ENCODE measurements around the gene ARMC2. TPM values are rescaled to one million over a fixed set of nuclear protein-coding genes. Genes with fewer than 3 reads are reported as not detected.

The ARMC2 gene
- polyA plus RNA-seq, 3 donors, result 1.7 to 7.4 (median 3.5) TPM

- Histone ChIP-seq H3K4me1 (ENCODE audit: control insufficient read depth in 1 of 2, insufficient read depth in 2 of 2, low read length in 2 of 2) (peaks cover 3 to 12% of the 10 kb centered on the region in 2 donors), H3K27me3 (ENCODE audit: control insufficient read depth in 2 of 2, insufficient read depth in 2 of 2, low read length in 2 of 2) (no peaks in the 10 kb centered on the region), H3K27ac (ENCODE audit: low read depth in 1 of 2, low read length in 2 of 2) (no peak overlapping the region), H2AFZ (ENCODE audit: insufficient read depth, low read depth, low read length, poor library complexity, severe bottlenecking) (no peak overlapping the region), H3K36me3 (replicated peaks in 1 of 2; ENCODE audit: control insufficient read depth in 1 of 2, insufficient read depth in 2 of 2, low read length in 2 of 2) (no peaks in the 10 kb centered on the region), H3K9me3 (replicated peaks in 1 of 2; ENCODE audit: control insufficient read depth in 1 of 2, insufficient read depth in 1 of 2, low read length in 2 of 2) (no peaks in the 10 kb centered on the region), H3K79me2 (ENCODE audit: insufficient read depth, low read length) (no peaks in the 10 kb centered on the region), H3K9ac (ENCODE audit: insufficient read depth, low read length, poor library complexity, severe bottlenecking) (no peak overlapping the region), H3K4me2 (replicated peaks; ENCODE audit: extremely low read depth, low read length, poor library complexity, severe bottlenecking) (no peak overlapping the region), H4K20me1 (ENCODE audit: insufficient read depth, low read length) (no peaks in the 10 kb centered on the region), H3K4me3 (replicated peaks in 1 of 3; ENCODE audit: low read depth in 2 of 3, low read length in 3 of 3) (no peak overlapping the region)
- Mint-ChIP-seq H3K9me3 (peaks cover 0 to 2% (median 0%) of the 10 kb centered on the region in 7 donors), H3K27me3 (ENCODE audit: low read depth in 3 of 3) (peaks cover 1 to 8% (median 5%) of the 10 kb centered on the region in 3 donors), H3K4me3 (no peak overlapping the region), H3K4me1 (peaks cover 9% of the 10 kb centered on the region), H3K27ac (no peak overlapping the region), H3K36me3 (no peaks in the 10 kb centered on the region)
- intact Hi-C loops (cut with micrococcal nuclease), result no loop called here
- 97% methylated on average over 5 of the region's 6 CpGs for WGBS (ENCODE audit: insufficient coverage)
- TF ChIP-seq, protein P1, sequence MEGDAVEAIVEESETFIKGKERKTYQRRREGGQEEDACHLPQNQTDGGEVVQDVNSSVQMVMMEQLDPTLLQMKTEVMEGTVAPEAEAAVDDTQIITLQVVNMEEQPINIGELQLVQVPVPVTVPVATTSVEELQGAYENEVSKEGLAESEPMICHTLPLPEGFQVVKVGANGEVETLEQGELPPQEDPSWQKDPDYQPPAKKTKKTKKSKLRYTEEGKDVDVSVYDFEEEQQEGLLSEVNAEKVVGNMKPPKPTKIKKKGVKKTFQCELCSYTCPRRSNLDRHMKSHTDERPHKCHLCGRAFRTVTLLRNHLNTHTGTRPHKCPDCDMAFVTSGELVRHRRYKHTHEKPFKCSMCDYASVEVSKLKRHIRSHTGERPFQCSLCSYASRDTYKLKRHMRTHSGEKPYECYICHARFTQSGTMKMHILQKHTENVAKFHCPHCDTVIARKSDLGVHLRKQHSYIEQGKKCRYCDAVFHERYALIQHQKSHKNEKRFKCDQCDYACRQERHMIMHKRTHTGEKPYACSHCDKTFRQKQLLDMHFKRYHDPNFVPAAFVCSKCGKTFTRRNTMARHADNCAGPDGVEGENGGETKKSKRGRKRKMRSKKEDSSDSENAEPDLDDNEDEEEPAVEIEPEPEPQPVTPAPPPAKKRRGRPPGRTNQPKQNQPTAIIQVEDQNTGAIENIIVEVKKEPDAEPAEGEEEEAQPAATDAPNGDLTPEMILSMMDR (IDR thresholded peaks at IDR 0.05), result no peak
- DNase-seq, result no peak
Measured at GRCh38 chr6:108916026-108916686, 67.9 kb downstream of the ARMC2 start.

GRCh38 chr6:108920751-108921150 lies 72.5 kb downstream of the ARMC2 start:
- no peak overlapping the region for H3K4me3 ChIP-seq (replicated peaks in 1 of 3; ENCODE audit: low read depth in 2 of 3, low read length in 3 of 3)
- H3K4me1 ChIP-seq (ENCODE audit: control insufficient read depth in 1 of 2, insufficient read depth in 2 of 2, low read length in 2 of 2), result peaks cover 16 to 26% of the 10 kb centered on the region in 2 donors
- peaks cover 0 to 4% of the 10 kb centered on the region in 2 donors for H3K36me3 Mint-ChIP-seq
- no CpG with 5 or more reads among the region's 1 CpG for WGBS (ENCODE audit: insufficient coverage)
- H2AFZ ChIP-seq (ENCODE audit: insufficient read depth, low read depth, low read length, poor library complexity, severe bottlenecking), result no peak overlapping the region
- H3K9me3 ChIP-seq (replicated peaks in 1 of 2; ENCODE audit: control insufficient read depth in 1 of 2, insufficient read depth in 1 of 2, low read length in 2 of 2), result no peaks in the 10 kb centered on the region
- H3K4me2 ChIP-seq (replicated peaks; ENCODE audit: extremely low read depth, low read length, poor library complexity, severe bottlenecking), result no peak overlapping the region
- H3K27me3 Mint-ChIP-seq (ENCODE audit: low read depth in 3 of 3), result peaks cover 1 to 8% (median 2%) of the 10 kb centered on the region in 3 donors
- H3K4me3 Mint-ChIP-seq, result no peak overlapping the region
- H3K79me2 ChIP-seq (ENCODE audit: insufficient read depth, low read length), result no peaks in the 10 kb centered on the region
- intact Hi-C loops (cut with micrococcal nuclease), result no loop called here
- H3K9ac ChIP-seq (ENCODE audit: insufficient read depth, low read length, poor library complexity, severe bottlenecking), result no peak overlapping the region
- H3K36me3 ChIP-seq (replicated peaks in 1 of 2; ENCODE audit: control insufficient read depth in 1 of 2, insufficient read depth in 2 of 2, low read length in 2 of 2), result no peaks in the 10 kb centered on the region
- TF ChIP-seq, protein P1 (IDR thresholded peaks at IDR 0.05), result no peak
- H3K9me3 Mint-ChIP-seq, result peaks cover 5 to 11% (median 8%) of the 10 kb centered on the region in 7 donors
- no peaks in the 10 kb centered on the region for H4K20me1 ChIP-seq (ENCODE audit: insufficient read depth, low read length)
- peaks cover 28% of the 10 kb centered on the region for H3K4me1 Mint-ChIP-seq
- DNase-seq, result no peak
- H3K27ac ChIP-seq (ENCODE audit: low read depth in 1 of 2, low read length in 2 of 2), result no peak overlapping the region
- H3K27me3 ChIP-seq (ENCODE audit: control insufficient read depth in 2 of 2, insufficient read depth in 2 of 2, low read length in 2 of 2), result no peaks in the 10 kb centered on the region
- H3K27ac Mint-ChIP-seq, result peak overlapping the region in 2 of 7 donors; percentile 40 to 76

All from CD14-positive monocyte (primary cell).